ENCODE results near the gene CPNE2.

- TF ChIP-seq EZH2 (IDR thresholded peaks at IDR 0.05; ENCODE audit: low read length): no peak
- TF ChIP-seq, protein P1, sequence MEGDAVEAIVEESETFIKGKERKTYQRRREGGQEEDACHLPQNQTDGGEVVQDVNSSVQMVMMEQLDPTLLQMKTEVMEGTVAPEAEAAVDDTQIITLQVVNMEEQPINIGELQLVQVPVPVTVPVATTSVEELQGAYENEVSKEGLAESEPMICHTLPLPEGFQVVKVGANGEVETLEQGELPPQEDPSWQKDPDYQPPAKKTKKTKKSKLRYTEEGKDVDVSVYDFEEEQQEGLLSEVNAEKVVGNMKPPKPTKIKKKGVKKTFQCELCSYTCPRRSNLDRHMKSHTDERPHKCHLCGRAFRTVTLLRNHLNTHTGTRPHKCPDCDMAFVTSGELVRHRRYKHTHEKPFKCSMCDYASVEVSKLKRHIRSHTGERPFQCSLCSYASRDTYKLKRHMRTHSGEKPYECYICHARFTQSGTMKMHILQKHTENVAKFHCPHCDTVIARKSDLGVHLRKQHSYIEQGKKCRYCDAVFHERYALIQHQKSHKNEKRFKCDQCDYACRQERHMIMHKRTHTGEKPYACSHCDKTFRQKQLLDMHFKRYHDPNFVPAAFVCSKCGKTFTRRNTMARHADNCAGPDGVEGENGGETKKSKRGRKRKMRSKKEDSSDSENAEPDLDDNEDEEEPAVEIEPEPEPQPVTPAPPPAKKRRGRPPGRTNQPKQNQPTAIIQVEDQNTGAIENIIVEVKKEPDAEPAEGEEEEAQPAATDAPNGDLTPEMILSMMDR (optimal IDR thresholded peaks at IDR 0.05 in 1 of 3, IDR thresholded peaks at IDR 0.05 in 1 of 3, conservative IDR thresholded peaks at IDR 0.05 in 1 of 3; ENCODE audit: extremely low read depth in 1 of 3, insufficient read depth in 2 of 3, low read length in 3 of 3): no peak
Observed at GRCh38 chr16:57102888-57103851, 10.8 kb downstream of the CPNE2 start.

Data from keratinocyte (primary cell).